ENCODE measurements around the gene CREBRF. TPM values are rescaled to one million over a fixed set of nuclear protein-coding genes. Genes with fewer than 3 reads are reported as not detected.
A peak's percentile ranks its signal among the peaks of the same experiment; 100 is the strongest.

The CREBRF gene
- total RNA-seq, 1 experiment from 2014 or later = 12.3 TPM

DNA sequence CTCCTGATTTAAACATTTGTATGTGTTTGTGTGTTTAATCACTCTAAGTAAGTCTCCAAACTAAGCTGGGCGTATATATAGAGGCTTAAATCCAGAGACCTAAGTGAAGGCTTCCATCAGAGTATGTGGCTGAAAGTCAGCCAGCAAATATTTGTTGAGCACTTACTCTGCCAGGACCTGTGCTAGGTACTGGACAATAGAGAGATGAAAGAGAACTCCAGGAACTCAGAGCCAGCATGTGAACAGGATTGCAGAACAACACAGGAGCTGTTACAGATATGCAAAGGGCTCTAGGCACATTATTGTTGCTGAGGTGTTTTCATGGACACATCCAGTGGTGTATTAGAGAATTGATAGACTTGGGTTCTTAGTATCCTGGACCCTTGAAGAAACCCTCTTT, 83.5 kb downstream of the CREBRF start:
- H3K36me3 ChIP-seq (ENCODE audit: control insufficient read depth, insufficient read depth, low read length) = no peaks in the 10 kb centered on the region
- H3K4me3 ChIP-seq (ENCODE audit: low read depth, low read length) = no peak overlapping the region
- ChIA-PET CTCF (interaction anchor here (1.1 to 1.3 kb wide), 2 partner anchors 156 to 162 kb away, joined by 3 read pairs; partner anchors contain the start of gene ATP6V0E1), POLR2A (no interaction called here)
- H3K9me3 ChIP-seq = no peaks in the 10 kb centered on the region
- Mint-ChIP-seq H3K4me1 (ENCODE audit: low read depth, unreplicated experiment) (no peaks in the 10 kb centered on the region), H3K27ac (ENCODE audit: unreplicated experiment) (no peak overlapping the region), H3K36me3 (ENCODE audit: insufficient read depth, unreplicated experiment) (peaks cover 5% of the 10 kb centered on the region), H3K27me3 (ENCODE audit: insufficient read depth, unreplicated experiment) (no peaks in the 10 kb centered on the region), H3K9me3 (ENCODE audit: unreplicated experiment) (no peaks in the 10 kb centered on the region), H3K4me3 (ENCODE audit: unreplicated experiment) (no peak overlapping the region)
- H3K4me1 ChIP-seq = peaks cover 13% of the 10 kb centered on the region
- peak in 1 of 2 experiments; percentile 18 for DNase-seq
- intact Hi-C loops (cut with micrococcal nuclease; ENCODE audit: unreplicated experiment) = no loop called here
- no TSS peak for BruUV-seq (replicated peaks)
- H3K27me3 ChIP-seq (replicated peaks; ENCODE audit: control insufficient read depth, insufficient read depth, low read length) = no peaks in the 10 kb centered on the region
- TF ChIP-seq, protein P1, sequence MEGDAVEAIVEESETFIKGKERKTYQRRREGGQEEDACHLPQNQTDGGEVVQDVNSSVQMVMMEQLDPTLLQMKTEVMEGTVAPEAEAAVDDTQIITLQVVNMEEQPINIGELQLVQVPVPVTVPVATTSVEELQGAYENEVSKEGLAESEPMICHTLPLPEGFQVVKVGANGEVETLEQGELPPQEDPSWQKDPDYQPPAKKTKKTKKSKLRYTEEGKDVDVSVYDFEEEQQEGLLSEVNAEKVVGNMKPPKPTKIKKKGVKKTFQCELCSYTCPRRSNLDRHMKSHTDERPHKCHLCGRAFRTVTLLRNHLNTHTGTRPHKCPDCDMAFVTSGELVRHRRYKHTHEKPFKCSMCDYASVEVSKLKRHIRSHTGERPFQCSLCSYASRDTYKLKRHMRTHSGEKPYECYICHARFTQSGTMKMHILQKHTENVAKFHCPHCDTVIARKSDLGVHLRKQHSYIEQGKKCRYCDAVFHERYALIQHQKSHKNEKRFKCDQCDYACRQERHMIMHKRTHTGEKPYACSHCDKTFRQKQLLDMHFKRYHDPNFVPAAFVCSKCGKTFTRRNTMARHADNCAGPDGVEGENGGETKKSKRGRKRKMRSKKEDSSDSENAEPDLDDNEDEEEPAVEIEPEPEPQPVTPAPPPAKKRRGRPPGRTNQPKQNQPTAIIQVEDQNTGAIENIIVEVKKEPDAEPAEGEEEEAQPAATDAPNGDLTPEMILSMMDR (IDR thresholded peaks at IDR 0.05; ENCODE audit: insufficient read depth in 1 of 2, low read depth in 1 of 2, low read length in 1 of 2, severe bottlenecking in 1 of 2, unreplicated experiment in 1 of 2) = no peak

DNA sequence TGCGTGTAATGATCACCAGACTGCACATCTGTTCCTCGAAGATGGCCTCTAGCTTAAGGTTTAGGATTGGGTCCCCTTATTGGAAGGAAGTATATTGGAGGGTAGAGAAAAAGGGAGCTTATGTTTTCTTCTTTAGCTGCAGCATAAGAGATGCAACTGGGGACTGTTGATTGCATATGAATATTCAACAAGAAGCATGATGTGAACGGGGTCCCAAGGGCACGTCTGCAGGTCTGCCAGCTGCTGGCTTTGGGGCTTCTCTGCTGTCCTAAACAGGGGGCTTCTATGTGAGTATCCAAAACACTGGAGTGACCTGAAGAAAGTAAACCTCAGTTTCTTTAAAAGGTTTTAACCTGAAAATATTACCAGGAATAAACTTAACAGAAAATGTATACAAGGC, 84.6 kb downstream of the CREBRF start:
- Mint-ChIP-seq H3K4me1 (ENCODE audit: low read depth, unreplicated experiment) (peaks cover 7% of the 10 kb centered on the region), H3K27me3 (ENCODE audit: insufficient read depth, unreplicated experiment) (no peaks in the 10 kb centered on the region), H3K27ac (ENCODE audit: unreplicated experiment) (no peak overlapping the region), H3K9me3 (ENCODE audit: unreplicated experiment) (no peaks in the 10 kb centered on the region), H3K4me3 (ENCODE audit: unreplicated experiment) (no peak overlapping the region), H3K36me3 (ENCODE audit: insufficient read depth, unreplicated experiment) (peaks cover 10% of the 10 kb centered on the region)
- intact Hi-C loops (cut with micrococcal nuclease; ENCODE audit: unreplicated experiment) = no loop called here
- H3K9me3 ChIP-seq = no peaks in the 10 kb centered on the region
- CTCF ChIA-PET = no interaction called here
- no peaks in the 10 kb centered on the region for H3K27me3 ChIP-seq (replicated peaks; ENCODE audit: control insufficient read depth, insufficient read depth, low read length)
- TF ChIP-seq, protein P1 (IDR thresholded peaks at IDR 0.05; ENCODE audit: insufficient read depth in 1 of 2, low read depth in 1 of 2, low read length in 1 of 2, severe bottlenecking in 1 of 2, unreplicated experiment in 1 of 2) = no peak
- no peak for DNase-seq
- no peaks in the 10 kb centered on the region for H3K36me3 ChIP-seq (ENCODE audit: control insufficient read depth, insufficient read depth, low read length)
- H3K4me3 ChIP-seq (ENCODE audit: low read depth, low read length) = no peak overlapping the region
- H3K4me1 ChIP-seq = peaks cover 16% of the 10 kb centered on the region
- BruUV-seq (replicated peaks) = no TSS peak
- POLR2A ChIA-PET = no interaction called here

DNA sequence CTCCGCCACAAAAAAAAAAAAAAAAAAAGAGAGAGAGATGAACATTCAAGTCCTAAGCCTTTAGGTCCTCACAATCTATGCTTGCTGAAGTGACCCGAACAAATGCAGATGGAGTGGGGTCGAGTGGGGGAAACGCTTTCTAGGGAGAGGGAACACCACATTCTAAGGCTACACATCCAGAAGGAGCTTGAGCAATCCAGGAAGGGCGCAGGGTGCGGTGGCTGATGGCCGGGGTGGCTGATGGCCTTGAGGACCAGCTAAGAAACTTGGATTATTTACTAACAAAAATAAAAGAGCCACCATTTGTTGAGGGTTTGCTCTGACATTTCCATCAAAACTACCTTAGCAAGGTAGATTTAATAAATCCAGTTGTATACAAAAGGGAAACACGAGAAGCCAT, 87.4 kb downstream of the CREBRF start:
- Histone ChIP-seq H3K36me3 (ENCODE audit: control insufficient read depth, insufficient read depth, low read length) (no peaks in the 10 kb centered on the region), H3K9me3 (no peaks in the 10 kb centered on the region), H3K4me3 (ENCODE audit: low read depth, low read length) (no peak overlapping the region), H3K27me3 (replicated peaks; ENCODE audit: control insufficient read depth, insufficient read depth, low read length) (no peaks in the 10 kb centered on the region), H3K4me1 (peaks cover 8% of the 10 kb centered on the region)
- no TSS peak for BruUV-seq (replicated peaks)
- TF ChIP-seq, protein P1 (IDR thresholded peaks at IDR 0.05; ENCODE audit: insufficient read depth in 1 of 2, low read depth in 1 of 2, low read length in 1 of 2, severe bottlenecking in 1 of 2, unreplicated experiment in 1 of 2) = no peak
- Mint-ChIP-seq H3K27me3 (ENCODE audit: insufficient read depth, unreplicated experiment) (no peaks in the 10 kb centered on the region), H3K4me1 (ENCODE audit: low read depth, unreplicated experiment) (peaks cover 7% of the 10 kb centered on the region), H3K9me3 (ENCODE audit: unreplicated experiment) (no peaks in the 10 kb centered on the region), H3K27ac (ENCODE audit: unreplicated experiment) (no peak overlapping the region), H3K4me3 (ENCODE audit: unreplicated experiment) (no peak overlapping the region), H3K36me3 (ENCODE audit: insufficient read depth, unreplicated experiment) (peaks cover 16% of the 10 kb centered on the region)
- ChIA-PET CTCF (interaction anchor here (0.6 to 2.7 kb wide), 3 partner anchors 86 to 1022 kb away, joined by 3 to 11 read pairs (median 7); no protein-coding TSS in a partner anchor), POLR2A (no interaction called here)
- no peak for DNase-seq
- intact Hi-C loops (cut with micrococcal nuclease; ENCODE audit: unreplicated experiment) = no loop called here
